Transverse colon (tissue), 4 donors: ENCODE data around the gene DDHD1. TPM values are rescaled to one million over a fixed set of nuclear protein-coding genes. Genes with fewer than 3 reads are reported as not detected.

Experiments used
- DNase-seq: peaks from one replicate; pipeline ENCODE4 v3.0.0-alpha.2; 2019
- H3K27ac ChIP-seq, 4 donors: fragments of 200-600 bp; sonication (generic); 2 replicates each; pipeline ENCODE4 v1.5.1; 2016 to 2018; ENCODE audit warnings: inconsistent platforms in 4 of 4
- H3K27me3 ChIP-seq: fragments of 200-600 bp; sonication (generic); 2 replicates; pipeline ENCODE4 v1.5.1; 2017; ENCODE audit warnings: inconsistent platforms
- H3K36me3 ChIP-seq, 4 donors: fragments of 200-600 bp; sonication (generic); 2 replicates each; pipeline ENCODE4 v1.5.1; 2017 to 2019; ENCODE audit warnings: inconsistent platforms in 4 of 4
- H3K4me1 ChIP-seq, 4 donors: fragments of 200-600 bp; sonication (generic); 2 replicates each; pipeline ENCODE4 v1.5.1; 2017 to 2020; ENCODE audit warnings: inconsistent platforms in 4 of 4
- H3K4me3 ChIP-seq, 4 donors: fragments of 200-600 bp; sonication (generic); 1 replicate in 1 of 4; 2 replicates in 3 of 4; pipeline versions ENCODE4 v1.5.1 to v1.6.1; 2017 to 2019; ENCODE audit warnings: inconsistent platforms in 4 of 4
- H3K9me3 ChIP-seq, 2 donors: fragments of 200-600 bp; sonication (generic); 2 replicates each; pipeline ENCODE4 v1.5.1; 2017 to 2019; ENCODE audit warnings: inconsistent platforms in 2 of 2
- EP300 ChIP-seq: sonication (generic); formaldehyde crosslinking; IDR thresholded peaks from one replicate; pipeline ENCODE4 v1.6.1; 2017; ENCODE audit warnings: antibody characterized with exemption, low read depth
- POLR2A ChIP-seq: fragments of 450-650 bp; IDR thresholded peaks from one replicate; pipeline ENCODE4 v1.6.1; 2016; ENCODE audit warnings: antibody characterized with exemption, mild to moderate bottlenecking, moderate library complexity
- POLR2AphosphoS5 ChIP-seq, 3 donors: sonication (generic); formaldehyde crosslinking; IDR thresholded peaks; one replicate each; pipeline ENCODE4 v1.6.1; 2016; ENCODE audit warnings: antibody characterized with exemption in 3 of 3
- WGBS, 2 donors: methylation state at CpG; one replicate each; pipeline ENCODE4 v1.1.5; 2018; ENCODE audit warnings: low coverage in 1 of 2; 5-methylcytosine and 5-hydroxymethylcytosine counted together
- in situ Hi-C, 4 donors: fragments of 200-750 bp; cut with MboI; loops; one replicate each; pipeline versions ENCODE4 v1.15.0 to v1.15.1; 2017; ENCODE audit warnings: low sequenced_read_pairs in 3 of 4, low pct_ligation_motif_present in 1 of 4, low pct_unique_long_range_greater_than_20kb in 1 of 4
- intact Hi-C: fragments of 100-400 bp; cut with DNase I; formaldehyde crosslinking; loops from one replicate; pipeline ENCODE4 v1.15.1; 2023; ENCODE audit warnings: low total_unique reads
- total RNA-seq, 4 donors: library from RNA; depleted of rRNA; stranded (reverse); fragments of >200 nt; gene quantifications; one replicate each; pipeline ENCODE4 v1.1.0, GENCODE V29; 2016
- TF ChIP-seq, protein P1 (sequence below), 5 experiments: fragments of 200-600 bp in 3 of 5; fragments of 450-650 bp in 2 of 5; sonication (generic) in 3 of 5; IDR thresholded peaks; 1 replicate in 2 of 5; 2 replicates in 3 of 5; pipeline ENCODE4 v1.5.1; 2016 to 2017; ENCODE audit warnings: antibody characterized with exemption in 5 of 5, inconsistent platforms in 3 of 5, mild to moderate bottlenecking in 2 of 5, moderate library complexity in 1 of 5

The DDHD1 gene
- total RNA-seq, 4 donors from 2014 or later, result 6.4 to 20.5 (median 13.7) TPM

DNA sequence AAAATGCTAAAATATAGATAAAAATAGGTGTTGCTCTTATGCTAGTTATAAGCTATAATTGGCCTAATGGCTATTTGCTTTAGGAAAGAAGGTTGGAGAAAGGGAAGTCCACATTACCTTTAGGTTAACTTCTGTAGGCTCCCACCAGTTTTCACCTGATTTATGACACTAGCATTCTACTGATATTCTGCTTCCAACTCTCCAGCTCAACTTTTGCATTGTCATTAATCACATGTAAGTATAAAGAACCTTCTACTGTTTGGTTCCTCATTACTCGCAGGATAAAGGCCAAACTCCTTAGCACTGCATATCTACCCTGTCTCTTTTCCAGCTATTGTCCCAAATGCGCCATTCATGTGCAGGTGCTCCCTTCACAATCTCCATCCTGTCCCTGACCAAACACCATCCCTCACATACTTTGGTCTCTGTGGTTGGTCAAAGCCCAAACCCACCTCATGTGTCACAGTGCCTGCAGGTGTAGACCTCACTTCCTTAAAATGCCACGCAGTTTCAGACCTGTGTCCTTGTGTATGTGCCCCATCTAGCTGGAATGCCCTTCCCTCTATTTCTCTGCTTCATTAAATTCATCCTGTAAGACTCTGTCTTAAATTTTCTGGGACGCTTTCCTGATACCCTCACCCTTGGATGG is 3.3 kb downstream of the DDHD1 start:
- Histone ChIP-seq H3K27me3 (no peaks in the 10 kb centered on the region), H3K4me3 (no peak overlapping the region), H3K4me1 (peaks cover 0 to 29% (median 7%) of the 10 kb centered on the region in 4 donors), H3K9me3 (no peaks in the 10 kb centered on the region), H3K27ac (no peak overlapping the region), H3K36me3 (no peaks in the 10 kb centered on the region)
- intact Hi-C loops (no loop called here), in situ Hi-C loops (no loop called here)
- TF ChIP-seq POLR2A, result no peak
- TF ChIP-seq, protein P1, sequence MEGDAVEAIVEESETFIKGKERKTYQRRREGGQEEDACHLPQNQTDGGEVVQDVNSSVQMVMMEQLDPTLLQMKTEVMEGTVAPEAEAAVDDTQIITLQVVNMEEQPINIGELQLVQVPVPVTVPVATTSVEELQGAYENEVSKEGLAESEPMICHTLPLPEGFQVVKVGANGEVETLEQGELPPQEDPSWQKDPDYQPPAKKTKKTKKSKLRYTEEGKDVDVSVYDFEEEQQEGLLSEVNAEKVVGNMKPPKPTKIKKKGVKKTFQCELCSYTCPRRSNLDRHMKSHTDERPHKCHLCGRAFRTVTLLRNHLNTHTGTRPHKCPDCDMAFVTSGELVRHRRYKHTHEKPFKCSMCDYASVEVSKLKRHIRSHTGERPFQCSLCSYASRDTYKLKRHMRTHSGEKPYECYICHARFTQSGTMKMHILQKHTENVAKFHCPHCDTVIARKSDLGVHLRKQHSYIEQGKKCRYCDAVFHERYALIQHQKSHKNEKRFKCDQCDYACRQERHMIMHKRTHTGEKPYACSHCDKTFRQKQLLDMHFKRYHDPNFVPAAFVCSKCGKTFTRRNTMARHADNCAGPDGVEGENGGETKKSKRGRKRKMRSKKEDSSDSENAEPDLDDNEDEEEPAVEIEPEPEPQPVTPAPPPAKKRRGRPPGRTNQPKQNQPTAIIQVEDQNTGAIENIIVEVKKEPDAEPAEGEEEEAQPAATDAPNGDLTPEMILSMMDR (IDR thresholded peaks at IDR 0.05), result no peak
- no peak for TF ChIP-seq EP300
- no peak for TF ChIP-seq POLR2AphosphoS5 (IDR thresholded peaks at IDR 0.05)
- DNase-seq, result no peak
- WGBS, 2 donors, result 87 to 89% methylated on average over 4 of the region's 4 CpGs

DNA sequence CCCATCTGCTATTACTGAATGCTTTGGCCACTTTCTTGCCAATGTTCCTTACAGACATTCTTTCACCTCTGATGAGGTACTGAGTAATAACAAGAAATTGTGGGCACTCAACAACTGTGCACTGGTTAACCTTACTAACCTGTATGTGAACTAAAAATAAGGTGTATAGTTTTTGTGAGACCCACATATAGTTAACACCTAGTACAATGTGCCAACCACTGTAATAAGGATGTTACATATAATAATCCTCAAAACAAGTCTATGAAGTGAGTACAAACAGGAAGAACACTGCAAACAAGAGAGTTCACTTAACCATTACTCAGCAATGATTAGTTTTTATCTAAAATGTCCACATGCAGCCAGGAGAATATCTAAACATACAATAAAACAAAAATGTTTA is 4.5 kb downstream of the DDHD1 start:
- no peak for TF ChIP-seq EP300
- TF ChIP-seq POLR2AphosphoS5 (IDR thresholded peaks at IDR 0.05), result no peak
- no peak for TF ChIP-seq POLR2A
- TF ChIP-seq, protein P1 (IDR thresholded peaks at IDR 0.05), result no peak
- Histone ChIP-seq H3K9me3 (no peaks in the 10 kb centered on the region), H3K27me3 (no peaks in the 10 kb centered on the region), H3K36me3 (no peaks in the 10 kb centered on the region), H3K4me1 (peaks cover 0 to 29% (median 7%) of the 10 kb centered on the region in 4 donors), H3K27ac (no peak overlapping the region), H3K4me3 (no peak overlapping the region)
- no peak for DNase-seq
- intact Hi-C loops, result no loop called here
- in situ Hi-C loops, result no loop called here

DNA sequence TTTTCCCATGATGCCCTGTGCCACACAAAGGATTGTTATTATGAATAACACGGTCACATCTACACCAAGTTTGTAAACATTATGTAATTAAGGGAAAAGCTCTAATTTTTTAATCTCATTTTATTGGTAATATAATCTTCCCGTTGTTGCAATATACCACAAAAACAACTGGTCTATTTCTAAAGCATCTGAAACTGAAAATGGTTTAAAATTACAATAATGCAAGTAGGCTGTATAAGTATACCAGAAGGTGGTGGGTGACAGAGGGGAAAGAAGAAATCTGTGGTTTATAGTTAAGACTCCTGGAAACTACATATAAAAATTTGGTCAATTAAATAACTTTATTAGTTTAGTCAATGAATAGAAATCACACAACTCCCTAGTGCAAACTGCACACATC is 5.2 kb downstream of the DDHD1 start:
- intact Hi-C loops, result no loop called here
- H3K36me3 ChIP-seq, result no peaks in the 10 kb centered on the region

DNA sequence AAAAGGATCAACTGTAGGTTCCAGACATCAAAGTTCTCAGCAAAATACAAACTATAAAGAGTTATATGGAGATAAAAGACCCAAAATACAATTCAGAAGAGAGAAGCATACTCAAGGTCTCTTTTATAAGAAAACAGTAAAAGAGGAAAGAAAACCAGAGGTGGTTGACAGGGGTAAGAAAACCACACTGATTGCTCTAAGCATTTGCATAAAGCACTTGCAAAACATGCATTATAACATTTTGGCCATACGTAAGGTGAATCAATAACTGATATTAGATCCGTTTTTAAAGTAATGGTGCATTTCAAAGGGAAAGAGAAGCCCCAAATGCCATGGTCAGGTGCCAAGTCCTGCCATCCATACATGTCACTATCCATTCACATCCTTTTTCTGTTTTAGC is 5.9 kb downstream of the DDHD1 start:
- TF ChIP-seq POLR2A, result no peak
- no peak for TF ChIP-seq EP300
- TF ChIP-seq, protein P1 (IDR thresholded peaks at IDR 0.05), result no peak
- no peak for TF ChIP-seq POLR2AphosphoS5 (IDR thresholded peaks at IDR 0.05)
- intact Hi-C loops, result no loop called here
- 70 to 71% methylated on average over 2 of the region's 2 CpGs for WGBS, 2 donors

More for the DNA sequence above, 5.2 kb downstream of the DDHD1 start:
- TF ChIP-seq POLR2AphosphoS5 (IDR thresholded peaks at IDR 0.05), result no peak
- TF ChIP-seq POLR2A, result no peak
- TF ChIP-seq, protein P1 (IDR thresholded peaks at IDR 0.05), result no peak
- TF ChIP-seq EP300, result no peak
- Histone ChIP-seq H3K27me3 (no peaks in the 10 kb centered on the region), H3K9me3 (no peaks in the 10 kb centered on the region), H3K4me1 (peaks cover 0 to 29% (median 7%) of the 10 kb centered on the region in 4 donors), H3K27ac (no peak overlapping the region), H3K4me3 (no peak overlapping the region)
- 68 to 73% methylated on average over 2 of the region's 2 CpGs for WGBS, 2 donors
- no peak for DNase-seq
- in situ Hi-C loops, result no loop called here

More for the DNA sequence above, 5.9 kb downstream of the DDHD1 start:
- in situ Hi-C loops, result no loop called here
- peaks cover 0 to 29% (median 7%) of the 10 kb centered on the region in 4 donors for H3K4me1 ChIP-seq
- no peak overlapping the region for H3K4me3 ChIP-seq
- no peaks in the 10 kb centered on the region for H3K27me3 ChIP-seq
- no peaks in the 10 kb centered on the region for H3K9me3 ChIP-seq
- H3K27ac ChIP-seq, result no peak overlapping the region
- no peak for DNase-seq
- H3K36me3 ChIP-seq, result no peaks in the 10 kb centered on the region
